A549 (cell line): Measurements from ENCODE around the gene GPATCH1.

Experiments
- FOXS1 ChIP-seq: fragments of 250-450 bp; sonication (Bioruptor Pico); IDR thresholded peaks from 2 replicates; pipeline ENCODE4 v1.5.0; 2020; ENCODE audit warnings: mild to moderate bottlenecking, moderate library complexity
- HDAC2 ChIP-seq: fragments of 200-600 bp; sonication (generic); IDR thresholded peaks from 2 replicates; pipeline ENCODE4 v1.6.1; 2016
- HOXA7 ChIP-seq: fragments of 250-450 bp; sonication (Bioruptor Pico); IDR thresholded peaks from 2 replicates; pipeline ENCODE4 v1.5.0; 2020; ENCODE audit warnings: mild to moderate bottlenecking, moderate library complexity
- JUN ChIP-seq, 2 experiments: fragments of >200 bp; sonication (Bioruptor Twin); formaldehyde crosslinking; IDR thresholded peaks; 2 replicates in 1 of 2; 3 replicates in 1 of 2; pipeline ENCODE4 v1.6.1; 2016 to 2017
- POLR2A ChIP-seq: IDR thresholded peaks from 2 replicates; pipeline ENCODE4 v1.6.1; 2012; ENCODE audit warnings: mild to moderate bottlenecking, low read length
- ZFP36 ChIP-seq: fragments of 450-650 bp; IDR thresholded peaks from 2 replicates; pipeline ENCODE4 v1.6.1; 2014; ENCODE audit warnings: borderline replicate concordance; ENCODE audit not compliant: partially characterized antibody
- TF ChIP-seq, protein P1 (sequence below): IDR thresholded peaks from 2 replicates; pipeline ENCODE4 v1.6.1; 2012
- TF ChIP-seq, protein P2 (sequence below): fragments of >200 bp; sonication (Bioruptor Twin); formaldehyde crosslinking; IDR thresholded peaks from 3 replicates; pipeline ENCODE4 v1.5.1; 2016

DNA sequence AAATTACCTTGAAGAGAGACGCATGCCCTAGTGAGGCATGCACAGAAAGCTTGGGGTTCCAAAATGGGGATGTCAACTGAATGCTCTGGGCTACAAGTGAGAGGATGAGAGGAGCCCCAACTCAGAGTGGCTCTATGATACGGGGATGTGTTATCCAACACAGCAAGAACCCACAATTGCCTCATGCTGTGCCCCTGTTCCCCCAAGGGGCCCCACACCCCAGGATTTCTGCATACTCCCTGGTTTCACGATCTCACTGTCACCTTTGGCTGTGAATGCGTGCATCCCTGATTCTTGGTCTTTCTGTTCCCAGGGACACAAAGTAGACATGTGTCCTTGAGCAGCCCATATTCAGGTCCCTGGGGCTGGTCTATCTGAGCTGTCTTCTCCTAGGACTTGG is 80.2 kb downstream of the GPATCH1 start:
- no peak for TF ChIP-seq HDAC2
- TF ChIP-seq POLR2A: no peak
- no peak for TF ChIP-seq FOXS1 (CRISPR knock-in tag)
- TF ChIP-seq HOXA7 (CRISPR knock-in tag): no peak
- no peak for TF ChIP-seq JUN (IDR thresholded peaks at IDR 0.05)
- TF ChIP-seq ZFP36: no peak
- TF ChIP-seq, protein P1, sequence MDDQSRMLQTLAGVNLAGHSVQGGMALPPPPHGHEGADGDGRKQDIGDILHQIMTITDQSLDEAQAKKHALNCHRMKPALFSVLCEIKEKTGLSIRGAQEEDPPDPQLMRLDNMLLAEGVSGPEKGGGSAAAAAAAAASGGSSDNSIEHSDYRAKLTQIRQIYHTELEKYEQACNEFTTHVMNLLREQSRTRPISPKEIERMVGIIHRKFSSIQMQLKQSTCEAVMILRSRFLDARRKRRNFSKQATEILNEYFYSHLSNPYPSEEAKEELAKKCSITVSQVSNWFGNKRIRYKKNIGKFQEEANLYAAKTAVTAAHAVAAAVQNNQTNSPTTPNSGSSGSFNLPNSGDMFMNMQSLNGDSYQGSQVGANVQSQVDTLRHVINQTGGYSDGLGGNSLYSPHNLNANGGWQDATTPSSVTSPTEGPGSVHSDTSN: no peak
- TF ChIP-seq, protein P2, sequence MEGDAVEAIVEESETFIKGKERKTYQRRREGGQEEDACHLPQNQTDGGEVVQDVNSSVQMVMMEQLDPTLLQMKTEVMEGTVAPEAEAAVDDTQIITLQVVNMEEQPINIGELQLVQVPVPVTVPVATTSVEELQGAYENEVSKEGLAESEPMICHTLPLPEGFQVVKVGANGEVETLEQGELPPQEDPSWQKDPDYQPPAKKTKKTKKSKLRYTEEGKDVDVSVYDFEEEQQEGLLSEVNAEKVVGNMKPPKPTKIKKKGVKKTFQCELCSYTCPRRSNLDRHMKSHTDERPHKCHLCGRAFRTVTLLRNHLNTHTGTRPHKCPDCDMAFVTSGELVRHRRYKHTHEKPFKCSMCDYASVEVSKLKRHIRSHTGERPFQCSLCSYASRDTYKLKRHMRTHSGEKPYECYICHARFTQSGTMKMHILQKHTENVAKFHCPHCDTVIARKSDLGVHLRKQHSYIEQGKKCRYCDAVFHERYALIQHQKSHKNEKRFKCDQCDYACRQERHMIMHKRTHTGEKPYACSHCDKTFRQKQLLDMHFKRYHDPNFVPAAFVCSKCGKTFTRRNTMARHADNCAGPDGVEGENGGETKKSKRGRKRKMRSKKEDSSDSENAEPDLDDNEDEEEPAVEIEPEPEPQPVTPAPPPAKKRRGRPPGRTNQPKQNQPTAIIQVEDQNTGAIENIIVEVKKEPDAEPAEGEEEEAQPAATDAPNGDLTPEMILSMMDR: no peak
